Activated naive CD4-positive, alpha-beta T cell treated with anti-CD3 and anti-CD28 coated beads, Interleukin-2, amount 10 ng/mL, durations not matched to agents 5 hours and 36 hours (primary cell): ENCODE data around the gene IDI2. TPM values are rescaled to one million over a fixed set of nuclear protein-coding genes. Genes with fewer than 3 reads are reported as not detected.

ENCODE experiments used
- total RNA-seq, 2 experiments: library from RNA; stranded (reverse); gene quantifications; one replicate each; pipeline ENCODE4 v1.2.3, GENCODE V29; 2021

IDI2 gene
- total RNA-seq, result not detected

DNA sequence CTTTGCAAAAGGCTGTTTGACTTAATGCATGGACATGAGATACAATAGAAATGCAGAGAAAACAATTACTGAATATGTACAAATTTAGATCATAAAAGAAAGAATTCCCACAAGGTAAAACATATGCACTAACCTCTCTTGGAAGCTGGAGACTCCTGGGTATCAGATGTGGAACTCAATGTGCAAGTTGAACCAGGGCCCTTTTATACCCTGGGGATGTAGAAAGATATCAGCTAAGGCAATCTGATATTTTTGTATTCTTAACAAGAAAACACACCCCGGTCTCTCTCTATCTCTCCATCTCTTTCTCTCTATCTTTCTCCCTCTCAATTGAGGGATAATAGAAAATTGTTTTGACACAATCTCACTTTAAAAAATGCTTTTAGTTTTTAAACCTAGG lies at the start of gene IDI2:
Gene IDI2, minus strand, starts transcription at position 177 of the 400 bp plus-strand sequence. CDS start 1,136 bp downstream, outside the sequence.

DNA sequence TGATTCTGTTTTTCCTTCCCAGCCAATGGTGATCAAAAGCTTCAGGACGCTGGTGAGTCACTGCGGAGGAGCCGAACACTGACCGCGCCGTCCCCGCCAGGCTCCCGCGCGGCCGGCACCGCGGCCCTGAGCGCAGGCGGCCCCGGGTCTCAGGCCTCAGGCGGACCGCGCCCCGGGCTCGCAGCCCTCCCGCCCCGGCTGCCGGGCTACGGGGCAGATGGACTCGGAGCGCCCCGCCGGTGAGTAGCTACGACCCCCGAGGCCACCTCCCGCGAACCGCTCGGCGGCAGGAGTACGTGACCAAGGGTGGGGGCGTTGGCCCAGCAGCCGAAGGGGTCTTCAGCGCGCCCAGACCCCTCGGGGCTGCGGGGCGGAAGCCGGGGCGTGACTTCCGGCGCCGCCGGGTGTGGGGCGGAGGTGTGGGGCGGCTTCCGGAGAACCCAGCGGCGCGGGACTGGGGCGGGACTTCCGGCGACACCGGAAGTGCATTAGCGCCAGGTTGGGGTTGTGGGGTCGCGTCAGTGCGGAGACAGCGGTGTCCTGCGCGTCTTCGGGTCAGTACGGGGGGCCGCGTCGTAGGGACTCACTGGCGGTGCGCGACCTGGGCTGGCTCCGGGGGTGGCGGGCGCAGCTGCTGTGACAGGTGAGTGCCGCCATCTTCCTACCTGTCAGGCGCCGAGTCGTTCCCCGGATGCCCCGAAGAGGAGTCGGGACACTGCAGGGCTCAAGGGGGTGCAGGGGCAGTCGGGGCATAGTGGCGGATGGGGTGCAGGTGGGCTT lies 30.9 kb upstream of the IDI2 start, which contains the start of gene WDR37:
Gene WDR37, plus strand, starts transcription at position 60 of the 780 bp plus-strand sequence. CDS start 15,771 bp downstream, outside the sequence.

DNA sequence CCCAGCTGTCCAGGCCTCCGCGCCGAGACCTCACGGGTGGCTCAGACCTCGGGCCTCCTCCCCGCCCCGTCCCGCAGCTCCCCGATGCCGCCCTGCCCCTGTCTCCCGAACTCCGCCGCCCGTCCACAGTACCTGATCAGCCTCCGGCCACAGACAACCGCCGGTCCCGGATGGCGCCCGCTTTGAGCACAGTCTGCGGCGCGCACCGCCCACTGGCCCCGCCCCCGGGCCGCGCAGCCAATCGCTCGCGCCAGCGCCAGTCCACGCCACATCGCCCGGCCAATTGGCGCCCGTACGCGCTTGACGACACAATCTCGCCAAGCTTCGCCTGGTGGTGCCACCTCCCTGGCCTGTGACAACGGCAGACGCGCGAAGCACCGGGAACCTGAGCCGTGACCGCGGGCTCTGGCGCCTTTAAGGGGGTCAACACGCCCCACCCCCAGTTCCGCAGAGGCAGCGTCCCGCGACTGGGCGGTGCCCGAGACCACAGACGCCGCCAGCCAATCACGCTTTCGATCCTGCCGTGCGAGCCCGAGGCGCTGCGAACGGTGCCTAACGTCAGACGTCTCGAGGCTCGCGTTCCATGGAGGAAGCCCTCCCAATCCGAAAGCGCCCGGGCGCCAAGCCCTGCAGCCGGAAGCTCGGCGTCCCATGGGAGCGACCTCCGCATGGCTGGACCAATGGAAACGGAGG lies 23.2 kb upstream of the IDI2 start, which contains the start of gene IDI1:
Gene IDI1, minus strand, starts transcription at position 388 of the 693 bp plus-strand sequence. Its CDS starts 116 bp downstream, at position 272.

DNA sequence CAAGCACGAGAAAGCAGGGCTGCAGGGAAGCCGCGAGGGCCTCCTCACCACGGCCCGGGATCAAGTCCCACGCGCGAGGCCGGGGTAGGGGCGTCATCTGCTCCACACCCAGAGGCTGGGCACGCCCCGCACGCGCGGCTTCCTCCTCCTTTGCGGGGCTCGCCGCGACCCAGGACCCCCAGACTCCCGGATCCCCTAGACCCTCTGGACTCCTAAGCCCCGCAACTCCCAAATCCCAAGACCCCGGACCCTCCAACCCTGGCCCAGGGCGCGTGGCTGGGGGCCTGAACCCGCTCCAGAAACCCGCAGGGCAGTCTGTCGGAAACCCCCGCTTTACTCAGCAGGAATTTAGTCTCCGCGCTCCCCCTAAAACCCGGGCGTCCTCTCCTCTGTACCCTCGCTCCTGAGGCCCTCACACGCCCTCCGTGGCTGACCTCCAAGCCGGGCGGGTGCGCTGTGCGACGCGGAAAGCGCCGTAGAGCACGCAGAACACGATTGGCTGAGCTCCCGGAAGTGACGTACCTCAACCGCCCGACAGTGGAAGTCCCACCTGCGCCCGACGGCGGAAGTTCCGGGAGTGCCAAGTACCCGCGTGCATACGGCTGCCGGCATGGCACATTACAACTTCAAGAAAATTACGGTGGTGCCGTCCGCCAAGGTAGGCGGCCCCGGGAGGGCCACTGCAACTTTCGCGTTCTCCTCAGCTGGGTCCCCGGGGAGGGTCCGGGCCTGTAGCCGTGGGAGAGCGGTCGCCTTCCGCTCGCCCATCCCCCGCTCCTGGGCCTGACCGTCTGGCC lies 37.6 kb downstream of the IDI2 start, which contains the start of gene GTPBP4:
Gene GTPBP4, plus strand, starts transcription at position 565 of the 797 bp plus-strand sequence. Its CDS starts 46 bp downstream, at position 611.

Other genes starting within 250 kb of the IDI2 start
- 10 to 100 TPM; 89.6 to 90.5 TPM for gene LARP4B, start 94.2 kb downstream of the IDI2 start, total RNA-seq
- gene GTPBP4, start 37.4 kb downstream of the IDI2 start, total RNA-seq, result 10 to 100 TPM; 47.5 to 49.7 TPM
- gene IDI1, start 23.3 kb upstream of the IDI2 start, total RNA-seq, result 10 to 100 TPM; 77.9 to 83.0 TPM
- 10 to 100 TPM; 36.1 to 36.2 TPM for gene WDR37, start 30.5 kb upstream of the IDI2 start, total RNA-seq